Activated B cell treated with CpG ODN at 0.5 μM for 24 hours (primary cell): ENCODE measurements around the gene HIP1R. TPM values are rescaled to one million over a fixed set of nuclear protein-coding genes. Genes with fewer than 3 reads are reported as not detected.
"Not testable (repeated sequence)": the region's sequence is repeated elsewhere in the genome, so short reads cannot be mapped to it uniquely, and the experiment has no call there.

ENCODE experiments used
- ATAC-seq: fragments of 200-7000 bp; cut with Tn5 transposase; one replicate; pipeline ENCODE4 v1.10.0; 2021; ENCODE audit warnings: low read depth, mild to moderate bottlenecking, moderate library complexity
- CTCF ChIA-PET: fragments of 350-600 bp; sonication (Branson Sonifier 250); formaldehyde crosslinking; loops from one replicate; lab custom pipeline; 2021; ENCODE audit warnings: antibody characterized with exemption; lab: Charles Lee
- POLR2A ChIA-PET: fragments of 350-600 bp; sonication (Branson Sonifier 250); formaldehyde crosslinking; loops from one replicate; lab custom pipeline; 2021; ENCODE audit warnings: antibody characterized with exemption; lab: Charles Lee
- DNase-seq: peaks from one replicate; pipeline ENCODE4 v3.0.0; 2022
- H3K27ac Mint-ChIP-seq: one replicate; pipeline ENCODE4 v1.8.0; 2020; ENCODE audit warnings: mixed read lengths
- H3K27me3 Mint-ChIP-seq: one replicate; pipeline ENCODE4 v1.8.0; 2021; ENCODE audit warnings: mixed read lengths
- H3K36me3 Mint-ChIP-seq: one replicate; pipeline ENCODE4 v1.8.0; 2021; ENCODE audit warnings: low read depth, mixed read lengths
- H3K4me1 Mint-ChIP-seq: one replicate; pipeline ENCODE4 v1.8.0; 2021; ENCODE audit warnings: mixed read lengths
- H3K4me3 Mint-ChIP-seq: one replicate; pipeline ENCODE4 v1.8.0; 2020; ENCODE audit warnings: mild to moderate bottlenecking, mixed read lengths
- H3K9me3 Mint-ChIP-seq: one replicate; pipeline ENCODE4 v1.8.0; 2020; ENCODE audit warnings: mixed read lengths
- CTCF ChIP-seq: fragments of 200-600 bp; IDR thresholded peaks from one replicate; pipeline ENCODE4 v1.8.0; 2022; ENCODE audit warnings: antibody characterized with exemption, mild to moderate bottlenecking
- intact Hi-C: fragments of 100-400 bp; cut with micrococcal nuclease; formaldehyde crosslinking; loops from one replicate; pipeline ENCODE4 v1.15.1; 2024
- total RNA-seq: library from RNA; stranded (reverse); gene quantifications from 2 replicates; pipeline ENCODE4 v1.2.3, GENCODE V29; 2022

HIP1R gene
- total RNA-seq, 1 donor from 2014 or later = 154 TPM

- intact Hi-C loops = loop anchor here (1.0 to 5.0 kb wide), 2 partner anchors 10 to 344 kb away; partner anchors contain the start of genes MPHOSPH9 and MTRFR
- POLR2A ChIA-PET = interaction anchor here (0.6 to 6.5 kb wide), 15 partner anchors 9 to 361 kb away, joined by 3 to 99 read pairs (median 4); partner anchors contain the start of genes KNTC1, MPHOSPH9, MTRFR and OGFOD2
- no peaks in the 10 kb centered on the region for H3K27me3 Mint-ChIP-seq
- TF ChIP-seq CTCF = no peak
- H3K4me1 Mint-ChIP-seq = peaks cover 93% of the 10 kb centered on the region
- H3K36me3 Mint-ChIP-seq = peaks cover 10% of the 10 kb centered on the region
- CTCF ChIA-PET = interaction anchor here (2.4 to 6.1 kb wide), 2 partner anchors 10 to 64 kb away, joined by 17 to 25 read pairs; no protein-coding TSS in a partner anchor
- no peaks in the 10 kb centered on the region for H3K9me3 Mint-ChIP-seq
- ATAC-seq (peak; percentile 55), DNase-seq (no peak)
- H3K27ac Mint-ChIP-seq = peak overlapping the region; percentile 96
- peak overlapping the region; percentile 88 for H3K4me3 Mint-ChIP-seq
Observed at GRCh38 chr12:122888232-122888752, 53.0 kb downstream of the HIP1R start.

- peak overlapping the region; percentile 74 for H3K4me3 Mint-ChIP-seq
- no peaks in the 10 kb centered on the region for H3K27me3 Mint-ChIP-seq
- H3K36me3 Mint-ChIP-seq = peaks cover 18% of the 10 kb centered on the region
- H3K27ac Mint-ChIP-seq = peak overlapping the region; percentile 96
- ATAC-seq (no peak), DNase-seq (no peak)
- no peak for TF ChIP-seq CTCF
- no peaks in the 10 kb centered on the region for H3K9me3 Mint-ChIP-seq
- CTCF ChIA-PET = interaction anchor here (1.4 to 6.1 kb wide), 2 partner anchors 27 to 62 kb away, joined by 4 to 25 read pairs; no protein-coding TSS in a partner anchor
- intact Hi-C loops = loop anchor here (1.0 to 10.0 kb wide), 3 partner anchors 9 to 485 kb away; partner anchors contain the start of genes MPHOSPH9 and MTRFR
- peaks cover 93% of the 10 kb centered on the region for H3K4me1 Mint-ChIP-seq
- POLR2A ChIA-PET = interaction anchor here (0.6 to 6.5 kb wide), 11 partner anchors 9 to 1463 kb away, joined by 3 to 99 read pairs (median 8); partner anchors contain the start of gene VPS37B
Observed at GRCh38 chr12:122889761-122890520, 54.7 kb downstream of the HIP1R start.

GRCh38 chr12:122891661-122892525 lies 56.6 kb downstream of the HIP1R start:
- ATAC-seq = no peak
- POLR2A ChIA-PET = interaction anchor here (0.5 to 6.5 kb wide), 10 partner anchors 7 to 1540 kb away, joined by 3 to 99 read pairs (median 5); partner anchors contain the start of genes ANAPC5 and VPS37B

GRCh38 chr12:122892724-122893123 lies 57.5 kb downstream of the HIP1R start:
- DNase-seq, H3K27me3 Mint-ChIP-seq, H3K9me3 Mint-ChIP-seq, ATAC-seq: not testable (repeated sequence)
- intact Hi-C loops = loop anchor here (10.0 kb wide), 1 partner anchor 488 kb away; no protein-coding TSS in a partner anchor
- Mint-ChIP-seq H3K27ac (peak overlapping the region; percentile 65), H3K36me3 (peaks cover 27% of the 10 kb centered on the region), H3K4me3 (peak overlapping the region; percentile 48), H3K4me1 (peaks cover 96% of the 10 kb centered on the region)
- ChIA-PET CTCF (interaction anchor here (6.1 kb wide), 1 partner anchor 60 kb away, joined by 25 read pairs; no protein-coding TSS in a partner anchor), POLR2A (interaction anchor here (0.5 to 6.7 kb wide), 3 partner anchors 10 to 111 kb away, joined by 3 to 47 read pairs (median 5); no protein-coding TSS in a partner anchor)

More at GRCh38 chr12:122891661-122892525, 56.6 kb downstream of the HIP1R start:
- intact Hi-C loops = loop anchor here (10.0 kb wide), 1 partner anchor 487 kb away; no protein-coding TSS in a partner anchor
- peak overlapping the region; percentile 45 for H3K4me3 Mint-ChIP-seq
- peak overlapping the region; percentile 96 for H3K27ac Mint-ChIP-seq
- DNase-seq = no peak
- CTCF ChIA-PET = interaction anchor here (1.4 to 6.1 kb wide), 2 partner anchors 29 to 61 kb away, joined by 4 to 25 read pairs; no protein-coding TSS in a partner anchor
- H3K36me3 Mint-ChIP-seq = peaks cover 27% of the 10 kb centered on the region
- no peaks in the 10 kb centered on the region for H3K27me3 Mint-ChIP-seq
- peaks cover 96% of the 10 kb centered on the region for H3K4me1 Mint-ChIP-seq
- no peaks in the 10 kb centered on the region for H3K9me3 Mint-ChIP-seq
- no peak for TF ChIP-seq CTCF
